Cardiac fibroblast (primary cell): ENCODE measurements around the gene PRAMEF20.

Experiments
- DNase-seq, 2 donors: peaks; one replicate each; pipeline versions ENCODE4 v3.0.0 to v3.0.0-alpha.2; 2010; ENCODE audit warnings: low read depth in 2 of 2
- H3K4me3 ChIP-seq, 2 donors: replicated peaks in 1 of 2; 1 replicate in 1 of 2; 2 replicates in 1 of 2; pipeline ENCODE4 v1.5.1; 2011; ENCODE audit warnings: low read depth in 2 of 2, low read length in 2 of 2, mild to moderate bottlenecking in 2 of 2, moderate library complexity in 1 of 2
- TF ChIP-seq, protein P1 (sequence below): IDR thresholded peaks from one replicate; pipeline ENCODE4 v1.5.1; 2011; ENCODE audit warnings: low read depth, mild to moderate bottlenecking, low read length, inconsistent platforms

The PRAMEF20 gene

DNA sequence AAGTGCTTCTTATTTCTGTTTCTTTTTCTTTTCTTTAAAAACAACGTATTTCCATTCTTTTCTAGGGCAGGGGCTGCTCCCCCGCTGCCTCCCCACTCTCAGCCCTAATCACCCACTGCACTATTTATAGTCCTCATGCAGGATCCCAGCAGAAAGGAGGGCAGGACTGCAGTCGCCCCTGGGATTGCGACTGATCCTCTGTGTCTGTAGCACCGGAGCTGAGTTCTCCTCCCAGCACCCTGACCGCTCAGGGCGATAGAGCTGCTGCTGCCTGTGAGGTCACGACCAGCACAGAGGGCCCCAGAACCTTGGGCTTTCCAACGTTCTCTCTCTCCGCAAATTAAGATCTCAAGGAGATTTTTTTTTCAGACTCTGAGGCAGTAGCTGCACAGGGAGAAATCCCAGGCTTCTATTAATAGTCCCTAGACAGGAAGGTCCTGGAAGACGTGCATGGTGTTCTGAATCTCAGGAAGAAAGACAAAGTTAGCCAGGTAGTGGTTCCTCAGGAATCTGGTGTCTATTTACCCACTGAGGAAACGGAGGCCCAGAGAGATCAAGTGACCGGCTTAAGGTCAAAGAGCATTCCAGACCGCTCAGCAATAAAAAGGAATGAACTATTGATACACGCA, 46.8 kb downstream of the PRAMEF20 start:
- TF ChIP-seq, protein P1, sequence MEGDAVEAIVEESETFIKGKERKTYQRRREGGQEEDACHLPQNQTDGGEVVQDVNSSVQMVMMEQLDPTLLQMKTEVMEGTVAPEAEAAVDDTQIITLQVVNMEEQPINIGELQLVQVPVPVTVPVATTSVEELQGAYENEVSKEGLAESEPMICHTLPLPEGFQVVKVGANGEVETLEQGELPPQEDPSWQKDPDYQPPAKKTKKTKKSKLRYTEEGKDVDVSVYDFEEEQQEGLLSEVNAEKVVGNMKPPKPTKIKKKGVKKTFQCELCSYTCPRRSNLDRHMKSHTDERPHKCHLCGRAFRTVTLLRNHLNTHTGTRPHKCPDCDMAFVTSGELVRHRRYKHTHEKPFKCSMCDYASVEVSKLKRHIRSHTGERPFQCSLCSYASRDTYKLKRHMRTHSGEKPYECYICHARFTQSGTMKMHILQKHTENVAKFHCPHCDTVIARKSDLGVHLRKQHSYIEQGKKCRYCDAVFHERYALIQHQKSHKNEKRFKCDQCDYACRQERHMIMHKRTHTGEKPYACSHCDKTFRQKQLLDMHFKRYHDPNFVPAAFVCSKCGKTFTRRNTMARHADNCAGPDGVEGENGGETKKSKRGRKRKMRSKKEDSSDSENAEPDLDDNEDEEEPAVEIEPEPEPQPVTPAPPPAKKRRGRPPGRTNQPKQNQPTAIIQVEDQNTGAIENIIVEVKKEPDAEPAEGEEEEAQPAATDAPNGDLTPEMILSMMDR = no peak
- DNase-seq = no peak

DNA sequence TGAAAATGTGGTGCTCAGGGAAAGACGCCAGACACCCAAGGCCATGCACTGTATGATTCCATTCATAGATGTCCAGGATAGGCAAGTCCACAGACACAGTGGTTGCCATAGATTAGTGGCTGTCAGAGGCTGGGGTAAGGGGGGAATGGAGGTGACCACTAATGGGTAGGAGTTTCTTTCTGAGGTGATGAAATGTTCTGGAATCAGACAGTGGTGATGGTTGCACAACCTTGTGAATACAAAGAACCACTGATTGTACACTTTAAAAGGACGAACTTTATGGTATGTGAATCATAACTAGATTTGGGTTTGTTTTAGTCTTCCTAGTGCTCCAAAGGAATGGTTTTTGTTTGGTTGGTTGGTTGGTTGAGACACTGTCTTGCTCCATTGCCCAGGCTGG, 51.7 kb downstream of the PRAMEF20 start:
- peak in 1 of 2 donors; percentile 36 for DNase-seq
- no peak overlapping the region for H3K4me3 ChIP-seq
- TF ChIP-seq, protein P1 = no peak

More for the DNA sequence above, 46.8 kb downstream of the PRAMEF20 start:
- no peak overlapping the region for H3K4me3 ChIP-seq

DNA sequence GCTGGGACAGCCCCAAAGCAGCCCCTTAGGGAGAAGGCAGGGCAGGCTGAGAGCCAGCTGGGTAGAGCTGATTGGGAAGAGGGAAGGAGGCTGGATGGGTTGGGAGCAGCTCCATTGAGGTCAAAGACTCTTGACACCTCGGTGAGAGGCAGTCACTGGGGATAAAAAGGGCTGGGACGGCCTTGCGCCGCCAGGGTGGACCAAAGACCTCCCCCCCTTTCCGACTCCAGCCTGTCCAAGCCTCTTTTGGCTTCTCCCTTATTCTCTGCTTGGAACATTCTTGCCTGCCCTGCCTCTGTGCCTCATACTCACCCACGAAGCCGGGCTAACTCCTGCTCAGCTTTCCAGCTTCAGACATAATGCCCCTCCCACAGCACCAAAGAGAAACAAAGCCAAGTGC, 52.4 kb downstream of the PRAMEF20 start:
- TF ChIP-seq, protein P1 = no peak
- no peak overlapping the region for H3K4me3 ChIP-seq
- DNase-seq = no peak

DNA sequence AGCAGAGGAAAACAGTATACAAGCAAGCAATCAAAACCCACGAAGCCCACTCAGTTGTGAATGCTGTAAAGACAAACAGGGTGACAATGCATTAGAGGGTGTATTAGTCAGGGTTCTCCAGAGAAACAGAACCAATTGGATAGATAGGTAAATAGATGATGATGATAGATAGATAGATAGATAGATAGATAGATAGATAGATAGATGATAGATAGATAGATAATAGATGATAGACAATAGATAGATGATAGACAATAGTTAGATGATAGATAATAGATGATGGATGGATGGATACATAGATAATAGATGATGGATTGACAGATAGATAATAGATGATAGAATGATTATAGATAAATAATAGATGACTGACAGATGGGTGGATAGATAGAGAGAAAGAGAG, 55.3 kb downstream of the PRAMEF20 start:
- no peak overlapping the region for H3K4me3 ChIP-seq
- TF ChIP-seq, protein P1 = no peak
- no peak for DNase-seq

DNA sequence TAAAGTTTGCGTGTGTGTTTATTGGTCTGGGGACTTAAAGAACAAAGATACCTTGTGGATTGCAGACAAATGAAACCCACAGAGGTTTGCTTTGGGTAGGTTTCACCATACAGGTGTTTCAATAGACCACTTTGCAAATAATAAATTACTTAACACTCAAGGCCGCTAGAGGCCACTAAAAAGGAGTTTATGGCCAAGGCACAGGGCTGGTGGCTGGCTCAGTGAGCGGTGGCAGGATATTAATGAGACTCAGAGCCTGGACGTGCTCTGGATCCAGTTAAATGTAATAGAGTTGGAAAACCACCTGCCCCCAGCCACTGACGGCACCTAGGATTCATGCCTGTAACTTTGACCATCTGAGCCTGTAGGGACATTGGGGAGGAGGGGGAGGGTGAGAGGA, 59.1 kb downstream of the PRAMEF20 start:
- TF ChIP-seq, protein P1 = peak; percentile 8

More for the DNA sequence above, 59.1 kb downstream of the PRAMEF20 start:
- H3K4me3 ChIP-seq = no peak overlapping the region
- peak in 1 of 2 donors; percentile 20 for DNase-seq
